Stimulated activated effector memory CD8-positive, alpha-beta T cell treated with anti-CD3 and anti-CD28 coated beads, Interleukin-12 subunit alpha, Interleukin-12 subunit beta, amount 100 ng/mL, for 72 hours (primary cell): ENCODE measurements around the gene MAGEB18.

Source experiments
- ATAC-seq: fragments of 150-1000 bp; cut with Tn5 transposase; 2 replicates; pipeline ENCODE4 v1.10.0; 2021
- DNase-seq, 2 donors: peaks; one replicate each; pipeline ENCODE4 v3.0.0; 2021 to 2022; ENCODE audit warnings: low spot score in 2 of 2
- H3K27ac Mint-ChIP-seq: one replicate; pipeline ENCODE4 v1.8.0; 2022; ENCODE audit warnings: mild to moderate bottlenecking, mixed read lengths
- H3K36me3 Mint-ChIP-seq: one replicate; pipeline ENCODE4 v1.8.0; 2022; ENCODE audit warnings: mild to moderate bottlenecking, mixed read lengths
- H3K4me1 Mint-ChIP-seq: one replicate; pipeline ENCODE4 v1.8.0; 2022; ENCODE audit warnings: mixed read lengths
- H3K4me3 Mint-ChIP-seq: one replicate; pipeline ENCODE4 v1.8.0; 2022; ENCODE audit warnings: mild to moderate bottlenecking, mixed read lengths
- H3K9me3 Mint-ChIP-seq: one replicate; pipeline ENCODE4 v1.8.0; 2022; ENCODE audit warnings: mixed read lengths

The MAGEB18 gene

DNA sequence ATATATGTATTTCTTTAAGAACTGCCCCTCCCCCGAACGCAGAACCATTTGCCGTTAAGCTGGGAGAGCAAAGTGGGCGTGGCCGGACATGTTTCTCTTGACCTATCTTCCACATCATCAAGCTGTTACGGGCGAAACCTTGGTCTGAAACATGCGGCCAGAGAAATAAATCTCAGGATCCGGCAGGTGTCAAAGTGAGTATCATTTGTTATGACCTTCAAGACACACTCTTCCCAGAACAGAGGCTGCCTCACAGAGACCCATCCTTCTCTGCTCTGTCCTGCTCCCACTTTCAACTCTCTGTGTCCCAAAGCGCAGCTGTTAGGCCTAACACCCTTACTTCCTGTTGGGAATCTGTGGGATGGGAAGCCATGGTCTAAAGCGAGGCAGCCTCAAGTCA lies at the start of gene MAGEB18:
Gene MAGEB18 (plus strand): TSS at position 70 of the 400 bp plus-strand sequence. CDS start 643 bp downstream, outside the sequence.
- Mint-ChIP-seq H3K9me3 (no peaks in the 10 kb centered on the region), H3K36me3 (no peaks in the 10 kb centered on the region), H3K4me3 (no peak within 1 kb of the TSS), H3K4me1 (no peaks in the 10 kb centered on the region), H3K27ac (no peak within 1 kb of the TSS)
- ATAC-seq (no peak), DNase-seq (no peak)

DNA sequence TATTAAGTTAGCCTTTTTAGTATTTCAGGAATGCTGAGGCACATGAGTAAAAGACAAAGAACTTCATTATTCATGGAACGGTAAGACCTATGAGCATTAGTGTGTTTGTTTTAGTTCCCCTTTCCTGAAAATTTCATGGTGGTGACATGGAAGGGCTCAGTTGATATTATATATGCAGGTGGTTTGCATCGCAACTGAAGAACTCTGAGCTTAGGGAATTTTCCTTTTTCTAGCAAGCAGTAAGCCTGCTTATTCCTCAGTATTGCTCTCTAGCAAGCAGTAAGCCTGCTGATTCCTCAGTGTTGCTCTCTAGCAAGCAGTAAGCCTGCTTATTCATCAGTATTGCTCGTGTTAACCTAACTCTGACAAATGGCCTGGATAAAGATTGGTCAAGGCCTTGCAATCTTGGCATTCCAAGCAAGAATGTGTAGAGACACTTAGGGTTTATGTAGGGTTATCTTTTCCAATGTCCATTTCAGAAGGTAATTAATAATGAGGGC lies 37.7 kb upstream of the MAGEB18 start:
- Mint-ChIP-seq H3K4me1 (no peaks in the 10 kb centered on the region), H3K27ac (no peak overlapping the region), H3K9me3 (peaks cover 3% of the 10 kb centered on the region), H3K36me3 (no peaks in the 10 kb centered on the region), H3K4me3 (no peak overlapping the region)
- no peak for ATAC-seq
- no peak for DNase-seq

DNA sequence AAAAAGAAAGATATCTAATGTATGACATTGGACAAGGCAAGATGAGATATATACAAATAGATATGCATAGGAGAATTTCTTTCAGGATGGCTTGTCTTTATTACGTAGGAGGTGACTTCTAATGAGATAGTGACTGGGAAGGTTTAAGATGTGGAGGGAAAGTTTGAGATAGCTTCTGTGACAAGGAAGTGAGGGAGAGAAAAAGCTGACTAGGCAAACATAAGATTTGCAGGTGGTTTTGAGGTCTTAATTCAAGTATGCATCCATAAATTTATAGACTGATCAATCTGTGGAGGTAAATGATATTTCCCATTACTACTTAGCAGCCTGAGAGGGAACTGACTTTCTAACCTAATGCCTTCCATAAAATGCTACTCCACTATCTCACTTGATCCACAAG lies 29.0 kb upstream of the MAGEB18 start:
- H3K9me3 Mint-ChIP-seq = no peaks in the 10 kb centered on the region
- DNase-seq (no peak), ATAC-seq (no peak)
- no peaks in the 10 kb centered on the region for H3K36me3 Mint-ChIP-seq
- no peak overlapping the region for H3K4me3 Mint-ChIP-seq
- H3K4me1 Mint-ChIP-seq = no peaks in the 10 kb centered on the region
- no peak overlapping the region for H3K27ac Mint-ChIP-seq

DNA sequence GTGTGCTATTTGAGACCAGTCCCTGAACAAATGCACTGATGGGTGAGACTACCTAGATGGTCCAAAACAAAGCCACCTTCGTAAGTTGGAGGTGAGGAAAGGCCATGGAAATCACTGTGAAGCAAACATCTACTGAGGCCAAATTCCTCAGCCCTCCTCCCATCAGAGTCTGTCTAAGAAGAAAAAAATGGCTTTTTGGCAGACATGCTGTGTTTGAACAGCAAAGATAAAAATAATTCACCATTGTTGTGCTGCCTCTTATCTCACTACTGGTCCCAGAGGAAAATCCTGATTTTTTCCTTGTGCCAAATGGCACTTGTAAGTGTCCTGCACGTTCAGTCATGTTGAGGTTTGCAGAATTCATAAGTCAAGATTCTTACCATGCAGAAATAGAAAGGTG lies 7.9 kb downstream of the MAGEB18 start:
- Mint-ChIP-seq H3K9me3 (peaks cover 4% of the 10 kb centered on the region), H3K4me1 (no peaks in the 10 kb centered on the region), H3K36me3 (no peaks in the 10 kb centered on the region), H3K27ac (no peak overlapping the region), H3K4me3 (no peak overlapping the region)
- no peak for DNase-seq
- ATAC-seq = no peak

DNA sequence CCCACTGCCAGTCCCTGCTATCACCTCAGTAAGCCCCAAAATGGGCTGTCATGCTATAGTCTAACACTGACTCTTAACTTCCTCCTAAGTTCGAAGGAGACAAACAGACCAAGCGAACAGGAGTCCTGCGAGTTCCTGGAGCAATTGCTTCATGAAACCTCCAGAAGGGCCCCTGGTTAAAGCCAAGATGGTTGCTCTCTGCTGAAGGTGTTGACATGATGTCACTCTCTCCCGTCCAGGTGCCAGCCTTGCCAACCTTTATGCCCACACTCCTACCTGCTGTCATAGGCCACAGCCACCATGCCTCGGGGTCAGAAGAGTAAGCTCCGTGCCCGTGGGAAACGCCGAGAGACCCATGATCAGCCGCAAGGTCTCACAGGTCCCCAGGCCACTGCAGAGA lies 22.2 kb downstream of the MAGEB18 start, which contains the start of gene MAGEB6B:
Gene MAGEB6B (plus strand): TSS at position 301 of the 400 bp plus-strand sequence. CDS start 0 bp downstream, at position 301.
- Mint-ChIP-seq H3K4me1 (no peaks in the 10 kb centered on the region), H3K9me3 (no peaks in the 10 kb centered on the region), H3K36me3 (no peaks in the 10 kb centered on the region), H3K27ac (no peak within 1 kb of the TSS), H3K4me3 (no peak within 1 kb of the TSS)
- ATAC-seq = no peak
- no peak for DNase-seq
